A673 (cell line): ENCODE results near the gene GIGYF2. TPM values are rescaled to one million over a fixed set of nuclear protein-coding genes. Genes with fewer than 3 reads are reported as not detected.

ENCODE experiments used
- BruUV-seq: library from RNA; stranded (reverse); fragments of 400-500 nt; replicated peaks from 2 replicates; lab custom pipeline; 2021; lab: Mats Ljungman, UMichigan
- CTCF ChIA-PET: fragments of 300-600 bp; sonication (Branson Sonifier 250); formaldehyde crosslinking; loops from one replicate; lab custom pipeline; 2022; ENCODE audit warnings: antibody characterized with exemption; lab: Charles Lee
- POLR2A ChIA-PET: fragments of 300-600 bp; sonication (Branson Sonifier 250); formaldehyde crosslinking; loops from one replicate; lab custom pipeline; 2022; ENCODE audit warnings: antibody characterized with exemption; ENCODE audit not compliant: low non-redundant PET; lab: Charles Lee
- DNase-seq: peaks from one replicate; pipeline ENCODE4 v3.0.0-alpha.2; 2015; ENCODE audit warnings: low spot score
- H3K27ac ChIP-seq: fragments of 200-600 bp; sonication (generic); 2 replicates; pipeline ENCODE4 v1.5.1; 2016; ENCODE audit warnings: mixed run types, low read depth, mild to moderate bottlenecking, mixed read lengths, antibody characterized with exemption, low read length; ENCODE audit not compliant: poor library complexity, severe bottlenecking
- H3K27me3 ChIP-seq: fragments of 200-600 bp; sonication (generic); replicated peaks from 2 replicates; pipeline ENCODE4 v1.6.1; 2017; ENCODE audit warnings: mixed run types, low read depth, mild to moderate bottlenecking, mixed read lengths, antibody characterized with exemption, low read length; ENCODE audit not compliant: insufficient read depth, poor library complexity
- H3K36me3 ChIP-seq: fragments of 200-600 bp; sonication (generic); 2 replicates; pipeline ENCODE4 v1.6.1; 2016; ENCODE audit warnings: mixed run types, mild to moderate bottlenecking, mixed read lengths, antibody characterized with exemption, low read length; ENCODE audit not compliant: insufficient read depth, poor library complexity, severe bottlenecking
- H3K4me1 ChIP-seq: fragments of 200-600 bp; sonication (generic); 2 replicates; pipeline ENCODE4 v1.6.1; 2017; ENCODE audit warnings: mixed run types, mild to moderate bottlenecking, mixed read lengths, antibody characterized with exemption, low read length; ENCODE audit not compliant: insufficient read depth, poor library complexity, severe bottlenecking
- H3K4me3 ChIP-seq: fragments of 200-600 bp; sonication (generic); 2 replicates; pipeline ENCODE4 v1.5.1; 2016; ENCODE audit warnings: low read depth, mixed run types, mild to moderate bottlenecking, mixed read lengths, low read length; ENCODE audit not compliant: poor library complexity, severe bottlenecking
- H3K9me3 ChIP-seq: fragments of 200-600 bp; sonication (generic); 2 replicates; pipeline ENCODE4 v1.6.1; 2016; ENCODE audit warnings: mixed run types, low read depth, mild to moderate bottlenecking, mixed read lengths, antibody characterized with exemption, low read length; ENCODE audit not compliant: poor library complexity, severe bottlenecking
- EZH2 ChIP-seq: fragments of 200-600 bp; sonication (generic); IDR thresholded peaks from 2 replicates; pipeline ENCODE4 v1.6.1; 2017; ENCODE audit warnings: borderline replicate concordance, low read depth, mild to moderate bottlenecking, mixed read lengths, antibody characterized with exemption, low read length; ENCODE audit not compliant: poor library complexity, severe bottlenecking
- intact Hi-C: fragments of 100-400 bp; cut with micrococcal nuclease; formaldehyde crosslinking; loops from one replicate; pipeline ENCODE4 v1.10.0; 2022; ENCODE audit not compliant: unreplicated experiment
- total RNA-seq: library from RNA; stranded (reverse); gene quantifications from 2 replicates; pipeline ENCODE4 v1.2.3, GENCODE V29; 2021
- TF ChIP-seq, protein P1 (sequence below): fragments of 300-800, 200-600 bp; sonication (generic); conservative IDR thresholded peaks from 2 replicates; pipeline ENCODE4 v1.5.1; 2017; ENCODE audit warnings: low read depth, mild to moderate bottlenecking, antibody characterized with exemption, low read length, moderate library complexity, mixed read lengths

Gene GIGYF2
- total RNA-seq, 1 experiment from 2014 or later, result 62.8 TPM

DNA sequence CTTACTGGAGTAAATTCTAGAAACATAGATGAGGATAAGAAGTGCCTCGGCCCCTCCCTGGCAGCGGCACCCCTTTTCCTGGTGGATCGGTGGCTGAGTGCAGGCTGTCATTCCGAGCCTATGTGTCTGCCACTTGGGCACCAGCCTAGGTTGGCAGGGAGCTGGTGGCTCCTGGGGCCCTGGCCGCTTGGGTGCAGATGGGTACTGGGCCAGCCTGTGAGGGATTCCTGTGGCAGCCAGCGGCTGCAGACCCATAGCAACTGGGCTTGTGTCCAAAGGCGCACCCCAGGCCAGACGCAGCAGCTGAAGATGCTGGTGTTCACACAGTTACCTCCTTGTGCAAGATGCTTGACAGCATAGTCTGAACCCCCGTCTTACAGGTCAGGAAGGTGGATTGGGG is 175.7 kb downstream of the GIGYF2 start:
- TF ChIP-seq, protein P1, sequence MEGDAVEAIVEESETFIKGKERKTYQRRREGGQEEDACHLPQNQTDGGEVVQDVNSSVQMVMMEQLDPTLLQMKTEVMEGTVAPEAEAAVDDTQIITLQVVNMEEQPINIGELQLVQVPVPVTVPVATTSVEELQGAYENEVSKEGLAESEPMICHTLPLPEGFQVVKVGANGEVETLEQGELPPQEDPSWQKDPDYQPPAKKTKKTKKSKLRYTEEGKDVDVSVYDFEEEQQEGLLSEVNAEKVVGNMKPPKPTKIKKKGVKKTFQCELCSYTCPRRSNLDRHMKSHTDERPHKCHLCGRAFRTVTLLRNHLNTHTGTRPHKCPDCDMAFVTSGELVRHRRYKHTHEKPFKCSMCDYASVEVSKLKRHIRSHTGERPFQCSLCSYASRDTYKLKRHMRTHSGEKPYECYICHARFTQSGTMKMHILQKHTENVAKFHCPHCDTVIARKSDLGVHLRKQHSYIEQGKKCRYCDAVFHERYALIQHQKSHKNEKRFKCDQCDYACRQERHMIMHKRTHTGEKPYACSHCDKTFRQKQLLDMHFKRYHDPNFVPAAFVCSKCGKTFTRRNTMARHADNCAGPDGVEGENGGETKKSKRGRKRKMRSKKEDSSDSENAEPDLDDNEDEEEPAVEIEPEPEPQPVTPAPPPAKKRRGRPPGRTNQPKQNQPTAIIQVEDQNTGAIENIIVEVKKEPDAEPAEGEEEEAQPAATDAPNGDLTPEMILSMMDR, result no peak
- TF ChIP-seq EZH2, result no peak
- POLR2A ChIA-PET, result no interaction called here
- CTCF ChIA-PET, result no interaction called here
- no peak overlapping the region for H3K27ac ChIP-seq
- intact Hi-C loops, result no loop called here
- BruUV-seq, result no TSS peak
- no peaks in the 10 kb centered on the region for H3K27me3 ChIP-seq
- no peak overlapping the region for H3K4me3 ChIP-seq
- H3K4me1 ChIP-seq, result no peaks in the 10 kb centered on the region
- H3K9me3 ChIP-seq, result no peaks in the 10 kb centered on the region
- no peak for DNase-seq
- H3K36me3 ChIP-seq, result no peaks in the 10 kb centered on the region

DNA sequence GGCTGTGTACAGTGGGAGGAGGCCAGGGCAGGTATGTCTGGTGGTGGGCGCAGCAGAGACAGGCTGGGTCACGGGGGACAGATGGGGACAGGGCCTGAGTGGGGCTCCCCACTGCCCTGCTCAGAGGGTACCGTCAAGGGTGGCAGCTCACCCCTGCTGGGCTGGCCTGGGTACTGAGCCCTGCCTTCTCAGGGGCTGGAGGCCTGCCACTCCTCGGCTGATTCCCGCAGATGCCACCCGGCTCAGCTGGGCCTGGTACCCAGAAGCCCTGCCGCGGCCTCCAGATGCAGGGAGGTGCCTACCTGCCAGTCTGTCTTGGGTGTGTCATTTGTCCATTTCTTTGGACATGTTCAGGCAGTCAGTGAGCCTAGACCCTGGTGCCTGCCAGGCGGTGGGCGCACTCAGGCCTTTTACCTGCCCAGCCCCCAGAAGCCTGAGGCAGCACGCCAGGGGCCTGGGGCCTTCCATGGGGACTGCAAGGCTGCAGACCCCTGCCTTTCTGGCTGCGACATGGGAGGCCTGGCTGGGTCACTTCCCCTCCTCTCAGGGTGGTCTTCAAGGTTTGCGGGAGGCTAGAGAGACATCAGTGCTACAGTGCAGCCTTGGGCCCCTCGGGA is 176.3 kb downstream of the GIGYF2 start:
- Histone ChIP-seq H3K4me1 (no peaks in the 10 kb centered on the region), H3K4me3 (no peak overlapping the region), H3K36me3 (no peaks in the 10 kb centered on the region), H3K27me3 (no peaks in the 10 kb centered on the region), H3K27ac (no peak overlapping the region), H3K9me3 (no peaks in the 10 kb centered on the region)
- BruUV-seq, result no TSS peak
- DNase-seq, result no peak
- POLR2A ChIA-PET, result no interaction called here
- CTCF ChIA-PET, result no interaction called here
- no peak for TF ChIP-seq EZH2
- TF ChIP-seq, protein P1, result no peak
- intact Hi-C loops, result no loop called here

DNA sequence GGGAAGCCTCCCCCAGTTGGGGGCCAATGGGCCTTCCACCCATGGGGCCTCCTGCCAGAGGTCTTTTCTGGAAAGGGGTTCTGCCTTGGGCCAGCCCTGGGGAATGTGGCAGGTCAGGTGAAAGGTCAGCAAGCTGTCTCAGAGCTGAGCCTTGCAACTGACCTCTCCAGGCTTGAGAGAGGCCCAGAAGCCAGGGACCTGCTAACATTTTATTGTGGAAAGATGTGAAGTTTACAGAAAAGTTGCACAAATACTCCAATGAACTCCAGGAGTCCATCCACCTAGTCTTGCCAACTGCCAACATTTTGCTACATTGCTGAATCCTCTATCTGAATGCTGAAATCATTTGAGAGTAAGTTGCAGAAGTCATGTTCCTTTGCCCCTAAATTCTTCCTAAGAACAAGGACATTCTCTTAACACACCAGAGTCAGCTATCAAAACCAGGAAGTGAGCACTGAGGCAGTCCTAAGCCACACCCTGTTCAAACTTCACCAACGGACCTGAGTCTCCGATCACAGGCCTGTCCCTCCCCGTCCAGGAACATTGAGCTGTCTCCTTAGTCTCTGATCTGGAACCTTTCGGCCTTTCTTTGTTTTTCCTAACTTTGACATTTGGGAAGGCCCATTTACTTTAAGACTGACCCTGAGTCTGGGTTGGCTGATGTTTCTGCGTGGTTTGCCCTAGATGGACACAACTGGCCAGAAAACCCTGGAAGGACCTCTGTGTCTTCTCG is 176.9 kb downstream of the GIGYF2 start:
- Histone ChIP-seq H3K36me3 (no peaks in the 10 kb centered on the region), H3K4me3 (no peak overlapping the region), H3K4me1 (no peaks in the 10 kb centered on the region), H3K27me3 (no peaks in the 10 kb centered on the region), H3K27ac (no peak overlapping the region), H3K9me3 (no peaks in the 10 kb centered on the region)
- intact Hi-C loops, result no loop called here
- TF ChIP-seq EZH2, result no peak
- TF ChIP-seq, protein P1, result no peak
- no peak for DNase-seq
- ChIA-PET CTCF (no interaction called here), POLR2A (no interaction called here)
- BruUV-seq, result no TSS peak
